Activated T-helper 1 cell treated with anti-CD3 and anti-CD28 coated beads, Interleukin-2, amount 50 U/mL, for 16 hours (primary cell): Measurements from ENCODE around the gene EIF5A.

Experiments used
- DNase-seq, 2 donors: peaks; one replicate each; pipeline ENCODE4 v3.0.0-alpha.2; 2020; ENCODE audit warnings: low read depth in 1 of 2, low spot score in 1 of 2

The EIF5A gene

DNA sequence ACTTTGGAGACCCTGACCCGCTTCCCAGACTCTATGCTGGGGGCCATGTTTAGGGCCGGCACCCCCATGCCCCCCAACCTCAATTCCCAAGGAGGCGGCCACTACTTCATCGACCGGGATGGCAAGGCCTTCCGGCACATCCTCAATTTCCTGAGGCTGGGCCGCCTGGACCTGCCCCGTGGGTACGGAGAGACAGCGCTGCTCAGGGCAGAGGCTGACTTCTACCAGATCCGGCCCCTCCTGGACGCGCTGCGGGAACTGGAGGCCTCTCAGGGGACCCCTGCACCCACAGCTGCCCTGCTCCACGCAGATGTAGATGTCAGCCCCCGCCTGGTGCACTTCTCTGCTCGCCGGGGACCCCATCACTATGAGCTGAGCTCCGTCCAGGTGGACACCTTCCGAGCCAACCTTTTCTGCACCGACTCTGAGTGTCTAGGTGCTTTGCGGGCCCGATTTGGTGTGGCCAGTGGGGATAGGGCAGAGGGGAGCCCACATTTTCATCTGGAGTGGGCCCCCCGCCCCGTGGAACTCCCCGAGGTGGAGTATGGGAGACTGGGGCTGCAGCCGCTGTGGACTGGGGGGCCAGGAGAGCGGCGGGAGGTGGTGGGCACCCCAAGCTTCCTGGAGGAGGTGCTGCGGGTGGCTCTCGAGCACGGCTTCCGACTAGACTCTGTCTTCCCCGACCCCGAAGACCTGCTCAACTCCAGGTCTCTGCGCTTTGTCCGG, 45.6 kb downstream of the EIF5A start:
- no peak for DNase-seq

DNA sequence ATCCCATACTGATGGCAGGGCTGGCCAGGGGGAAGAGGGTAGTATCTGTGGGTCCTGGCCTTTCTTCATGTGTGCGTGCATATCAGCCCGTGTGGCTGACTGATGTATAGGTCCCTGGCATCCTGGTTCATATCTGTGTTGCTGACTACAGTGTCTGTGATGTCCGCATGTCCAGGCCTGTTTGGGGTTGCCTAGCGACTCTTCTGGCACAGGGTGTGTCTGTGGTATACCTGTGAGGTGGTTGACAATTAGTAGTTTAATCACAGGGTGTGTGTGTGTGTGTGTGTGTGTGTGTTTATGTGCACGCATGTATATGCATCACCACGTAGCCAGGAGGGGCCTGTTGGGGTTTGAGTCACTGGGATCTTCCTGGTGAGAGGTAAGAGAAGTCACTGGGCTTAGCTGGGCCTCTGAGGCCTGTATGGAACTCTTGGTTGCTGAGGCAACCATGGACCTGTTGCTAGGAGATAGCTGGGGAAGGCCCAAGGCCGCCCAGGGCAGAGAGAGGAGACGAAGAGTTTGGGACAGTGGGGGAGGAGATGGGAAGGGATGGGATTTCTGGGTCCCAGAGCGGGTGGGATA, 46.9 kb downstream of the EIF5A start:
- no peak for DNase-seq

DNA sequence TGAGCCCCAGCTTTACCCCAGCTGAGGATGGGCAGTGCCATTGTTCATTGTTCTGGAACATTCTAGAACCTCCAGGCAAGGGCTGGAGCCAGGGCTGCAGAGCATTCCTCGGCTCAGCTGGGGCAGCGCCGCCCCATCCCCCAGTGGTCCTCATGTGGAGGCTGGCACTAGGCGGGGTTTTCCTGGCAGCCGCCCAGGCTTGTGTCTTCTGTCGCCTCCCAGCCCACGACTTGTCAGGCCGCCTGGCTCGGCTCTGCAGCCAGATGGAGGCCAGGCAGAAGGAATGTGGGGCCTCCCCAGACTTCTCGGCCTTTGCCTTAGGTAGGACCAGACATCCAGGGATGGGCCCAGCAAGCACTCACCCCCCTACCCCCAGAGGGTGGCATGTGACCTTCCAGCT, 47.6 kb downstream of the EIF5A start, which contains the start of gene TMEM95:
Gene TMEM95, plus strand, starts transcription at position 104 of the 400 bp plus-strand sequence. Its CDS starts 49 bp downstream, at position 153.
- no peak for DNase-seq

- DNase-seq: no peak
These were observed 48.1 kb downstream of the EIF5A start for GRCh38 chr17:7355573-7355972.

DNA sequence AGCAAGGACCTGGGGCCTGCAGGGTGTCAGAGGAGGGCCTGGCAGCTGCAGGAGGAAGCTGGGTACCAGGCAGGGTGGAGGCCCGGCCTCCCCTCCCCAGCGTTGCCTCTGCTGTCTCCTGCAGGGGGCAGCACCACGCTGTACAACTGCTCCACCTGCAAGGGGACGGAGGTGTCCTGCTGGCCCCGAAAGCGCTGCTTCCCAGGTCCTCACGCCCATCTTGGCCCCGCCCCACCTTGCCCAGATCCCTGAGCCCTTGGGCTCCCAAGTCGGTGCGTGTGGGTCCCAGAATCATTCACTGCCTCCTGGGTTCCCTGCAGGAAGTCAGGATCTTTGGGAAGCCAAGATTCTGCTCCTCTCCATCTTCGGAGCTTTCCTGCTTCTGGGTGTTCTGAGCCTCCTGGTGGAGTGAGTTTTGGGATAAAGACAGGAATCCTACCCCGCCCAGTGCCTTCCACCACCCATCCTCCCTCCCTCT, 48.7 kb downstream of the EIF5A start:
- DNase-seq: peak; percentile 74 to 75

DNA sequence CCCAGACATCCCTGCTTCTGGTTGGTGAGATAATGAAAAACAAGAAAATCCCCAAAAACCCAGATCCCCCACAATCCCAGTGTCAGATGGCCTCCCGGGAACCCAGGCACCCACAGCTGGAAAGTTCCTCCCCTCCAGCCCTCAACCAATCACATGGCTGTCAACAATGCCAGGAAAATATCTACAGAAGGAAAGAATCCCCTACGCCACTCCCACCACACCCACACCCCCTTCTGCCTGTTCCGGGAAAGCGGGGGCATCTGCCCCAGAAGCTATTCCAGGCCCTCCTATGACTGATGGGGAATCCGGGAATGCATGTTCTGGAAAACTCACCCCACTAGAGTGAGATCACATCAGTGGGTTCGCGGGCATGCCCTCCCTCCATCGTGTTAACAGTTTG, 49.3 kb downstream of the EIF5A start:
- DNase-seq: no peak

GRCh38 chr17:7357381-7357780, 50.0 kb downstream of the EIF5A start:
- DNase-seq: no peak

- no peak for DNase-seq
These were observed 54.5 kb downstream of the EIF5A start for GRCh38 chr17:7361906-7362305.
